RWPE1 (cell line): ENCODE results near the gene PPT1.

ENCODE experiments used
- CTCF ChIA-PET: fragments of 350-600 bp; sonication (Branson Sonifier 250); formaldehyde crosslinking; extraction: SDS; loops from one replicate; lab custom pipeline; 2021; lab: Yijun Ruan, JAX
- POLR2A ChIA-PET: fragments of 400-600 bp; formaldehyde crosslinking; extraction: SDS; loops from one replicate; lab custom pipeline; 2020; ENCODE audit warnings: antibody characterized with exemption; ENCODE audit not compliant: low non-redundant PET; lab: Yijun Ruan, JAX
- DNase-seq: peaks from one replicate; pipeline ENCODE4 v3.0.0; 2012; ENCODE audit warnings: low spot score
- H3K27ac ChIP-seq: fragments of 450-650 bp; 2 replicates; pipeline ENCODE4 v1.5.1; 2017
- TF ChIP-seq, protein P1 (sequence below): fragments of 450-650 bp; conservative IDR thresholded peaks from 2 replicates; pipeline ENCODE4 v1.5.1; 2017; ENCODE audit warnings: low read depth, mild to moderate bottlenecking

The PPT1 gene

DNA sequence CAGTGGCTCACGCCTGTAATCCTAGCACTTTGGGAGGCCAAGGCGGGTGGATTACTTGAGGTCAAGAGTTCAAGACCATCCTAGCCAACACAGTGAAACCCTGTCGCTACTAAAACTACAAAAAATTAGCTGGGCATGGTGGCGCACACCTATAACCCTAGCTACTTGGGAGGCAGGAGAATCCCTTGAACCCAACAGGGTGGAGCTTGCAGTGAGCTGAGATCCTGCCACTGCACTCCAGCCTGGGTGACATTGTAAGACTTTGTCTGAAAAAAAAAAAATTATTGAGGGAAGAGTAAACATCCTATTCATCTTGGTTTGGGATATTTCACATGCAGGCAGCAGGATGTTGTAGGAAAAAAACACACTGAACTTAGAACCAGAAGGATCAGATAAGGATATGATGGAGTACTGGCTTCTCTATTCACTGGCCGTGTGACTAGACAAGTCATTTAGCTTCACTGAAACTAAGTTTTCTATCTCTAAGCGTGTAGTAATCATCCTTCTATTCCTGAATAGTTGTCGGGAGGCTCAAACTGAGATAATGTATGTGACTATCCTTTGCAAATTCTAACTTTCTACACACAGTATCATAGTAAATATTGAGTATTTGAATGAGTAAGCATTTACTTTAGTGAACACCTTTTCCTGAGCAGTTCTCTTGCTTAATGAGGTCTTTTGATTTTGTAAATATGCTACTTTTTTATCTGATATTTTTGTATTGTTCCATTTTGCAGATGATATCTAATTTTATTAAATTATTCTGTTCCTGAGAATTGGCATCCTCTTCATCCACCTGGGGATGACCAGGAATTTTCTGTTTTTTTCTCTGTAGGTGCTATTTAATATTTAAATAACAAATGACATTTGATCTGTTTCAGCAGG is 38.4 kb downstream of the PPT1 start:
- DNase-seq, result no peak
- ChIA-PET POLR2A (no interaction called here), CTCF (no interaction called here)
- TF ChIP-seq, protein P1, sequence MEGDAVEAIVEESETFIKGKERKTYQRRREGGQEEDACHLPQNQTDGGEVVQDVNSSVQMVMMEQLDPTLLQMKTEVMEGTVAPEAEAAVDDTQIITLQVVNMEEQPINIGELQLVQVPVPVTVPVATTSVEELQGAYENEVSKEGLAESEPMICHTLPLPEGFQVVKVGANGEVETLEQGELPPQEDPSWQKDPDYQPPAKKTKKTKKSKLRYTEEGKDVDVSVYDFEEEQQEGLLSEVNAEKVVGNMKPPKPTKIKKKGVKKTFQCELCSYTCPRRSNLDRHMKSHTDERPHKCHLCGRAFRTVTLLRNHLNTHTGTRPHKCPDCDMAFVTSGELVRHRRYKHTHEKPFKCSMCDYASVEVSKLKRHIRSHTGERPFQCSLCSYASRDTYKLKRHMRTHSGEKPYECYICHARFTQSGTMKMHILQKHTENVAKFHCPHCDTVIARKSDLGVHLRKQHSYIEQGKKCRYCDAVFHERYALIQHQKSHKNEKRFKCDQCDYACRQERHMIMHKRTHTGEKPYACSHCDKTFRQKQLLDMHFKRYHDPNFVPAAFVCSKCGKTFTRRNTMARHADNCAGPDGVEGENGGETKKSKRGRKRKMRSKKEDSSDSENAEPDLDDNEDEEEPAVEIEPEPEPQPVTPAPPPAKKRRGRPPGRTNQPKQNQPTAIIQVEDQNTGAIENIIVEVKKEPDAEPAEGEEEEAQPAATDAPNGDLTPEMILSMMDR, result no peak
- peak overlapping the region; percentile 43; the same call in 1 of the 2 replicates for H3K27ac ChIP-seq

DNA sequence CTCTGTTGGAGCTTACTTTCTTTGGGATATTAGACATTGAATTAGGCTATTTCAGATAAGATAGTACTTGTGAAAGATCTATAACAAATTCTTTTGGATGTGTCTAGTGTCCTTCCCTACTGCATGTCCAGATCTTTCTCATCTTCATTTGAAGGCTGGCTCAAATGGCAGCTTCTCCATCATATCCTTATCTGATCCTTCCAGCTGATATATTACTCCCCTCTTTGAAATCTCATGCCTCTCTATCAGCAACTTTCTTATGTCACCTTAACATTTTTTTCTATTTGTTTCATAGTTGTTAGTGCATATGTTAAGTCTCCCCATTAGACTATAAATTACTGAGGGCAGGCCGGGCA is 39.0 kb downstream of the PPT1 start:
- no peak for DNase-seq
- CTCF ChIA-PET, result no interaction called here
- TF ChIP-seq, protein P1, result no peak
- POLR2A ChIA-PET, result no interaction called here
- H3K27ac ChIP-seq, result peak overlapping the region; percentile 43; the same call in 1 of the 2 replicates

DNA sequence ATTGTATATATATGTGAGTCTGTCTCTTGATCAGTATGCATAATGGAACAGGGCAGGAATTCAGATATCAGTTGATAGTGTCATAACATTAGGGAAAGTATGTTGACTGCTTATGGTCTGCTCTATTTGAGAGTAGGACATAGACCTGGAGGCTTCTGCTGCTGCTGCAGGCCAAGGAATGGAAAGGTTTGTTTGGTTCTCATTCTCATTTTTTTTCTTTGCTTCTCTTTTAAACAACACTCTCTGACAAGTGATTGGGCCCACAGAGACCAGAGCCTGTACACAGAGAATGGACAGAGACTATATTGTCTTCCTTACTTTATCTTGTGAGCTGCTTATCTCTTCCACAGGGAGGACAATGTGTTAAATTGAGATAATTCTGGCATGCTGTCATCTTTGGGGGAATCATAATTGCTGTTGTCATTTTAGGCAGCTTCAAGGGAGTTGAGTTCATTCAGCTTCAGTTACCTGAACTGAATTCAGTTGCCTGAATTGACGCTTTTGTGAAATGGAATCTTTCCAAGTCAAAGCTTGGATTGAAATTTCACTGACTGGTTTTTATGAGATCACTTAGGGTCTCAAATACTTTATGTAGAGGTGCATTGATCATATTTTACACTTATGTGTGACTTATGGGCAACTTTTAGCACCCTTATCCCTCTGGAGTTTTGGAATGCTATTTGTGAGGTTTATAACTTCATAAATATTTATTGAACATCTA is 39.6 kb downstream of the PPT1 start:
- TF ChIP-seq, protein P1, result no peak
- no peak overlapping the region for H3K27ac ChIP-seq
- POLR2A ChIA-PET, result no interaction called here
- CTCF ChIA-PET, result no interaction called here
- no peak for DNase-seq

DNA sequence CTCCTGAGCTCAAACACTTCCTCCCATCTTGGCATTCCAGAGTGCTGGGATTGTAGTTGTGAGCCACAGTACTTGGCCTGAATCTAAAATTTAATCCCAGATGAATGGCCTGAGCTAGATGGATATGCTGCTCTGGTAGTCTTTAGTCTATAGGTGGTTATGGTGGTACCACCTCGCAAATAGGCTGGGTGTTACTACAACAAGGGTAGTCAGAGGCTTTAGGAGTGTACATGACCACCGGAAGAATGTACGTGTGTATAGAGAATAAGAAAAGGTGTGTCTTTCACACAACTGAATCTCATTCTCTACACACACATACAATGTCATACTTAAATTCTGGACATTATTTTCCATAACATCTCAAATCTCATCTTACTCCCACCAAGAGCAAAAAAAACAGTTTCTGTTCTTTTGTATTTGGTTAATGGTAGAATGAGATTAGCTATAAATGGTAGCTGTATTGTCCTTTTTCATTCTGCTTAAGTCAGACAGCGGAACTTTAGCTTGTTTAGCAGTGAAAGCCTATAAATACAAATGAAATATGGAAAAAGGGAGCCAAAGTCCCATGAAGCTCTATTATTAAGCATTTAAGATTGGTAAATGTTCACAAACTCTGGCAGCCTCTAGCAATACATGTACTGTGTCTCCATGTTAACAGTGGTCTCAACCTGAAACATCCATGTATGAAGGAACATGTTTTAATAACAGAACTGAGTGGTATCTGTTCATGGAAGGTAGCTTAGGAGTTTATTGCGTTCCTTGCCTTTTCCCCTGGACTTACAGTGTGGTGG is 40.3 kb downstream of the PPT1 start:
- ChIA-PET CTCF (no interaction called here), POLR2A (no interaction called here)
- no peak for DNase-seq
- TF ChIP-seq, protein P1, result no peak
- H3K27ac ChIP-seq, result no peak overlapping the region

DNA sequence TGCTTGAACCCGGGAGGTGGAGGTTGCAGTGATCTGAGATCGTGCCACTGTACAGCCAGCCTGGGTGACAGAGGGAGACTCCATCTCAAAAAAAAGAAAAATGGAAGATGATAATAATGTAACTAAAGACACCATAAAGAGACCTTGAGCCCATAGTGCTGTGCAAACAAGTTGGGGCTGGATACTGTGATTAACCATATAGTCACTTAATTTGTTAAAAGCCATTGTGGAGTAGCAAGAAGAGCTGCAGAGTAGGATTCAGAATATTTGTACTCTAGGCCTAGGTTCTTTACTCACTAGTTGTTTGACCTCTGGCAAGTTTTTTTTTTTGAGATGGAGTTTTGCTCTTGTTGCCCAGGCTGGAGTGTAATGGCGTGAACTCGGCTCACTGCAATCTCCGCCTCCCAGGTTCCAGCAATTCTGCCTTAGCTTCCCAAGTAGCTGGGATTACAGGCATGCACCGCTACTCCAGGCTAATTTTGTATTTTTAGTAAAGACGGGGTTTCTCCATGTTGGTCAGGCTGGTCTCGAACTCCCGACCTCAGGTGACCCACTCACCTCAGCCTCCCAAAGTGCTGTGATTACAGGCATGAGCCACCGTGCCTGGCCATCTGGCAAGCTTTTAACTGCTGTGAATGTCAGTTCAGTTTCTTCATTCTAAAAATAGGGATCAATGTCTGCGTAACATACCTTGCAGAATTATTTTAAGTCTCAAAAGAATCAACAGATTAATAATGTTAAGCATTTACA is 43.7 kb downstream of the PPT1 start:
- TF ChIP-seq, protein P1, result no peak
- peak overlapping the region; percentile 42 for H3K27ac ChIP-seq
- peak; percentile 42 for DNase-seq
- ChIA-PET CTCF (no interaction called here), POLR2A (no interaction called here)

DNA sequence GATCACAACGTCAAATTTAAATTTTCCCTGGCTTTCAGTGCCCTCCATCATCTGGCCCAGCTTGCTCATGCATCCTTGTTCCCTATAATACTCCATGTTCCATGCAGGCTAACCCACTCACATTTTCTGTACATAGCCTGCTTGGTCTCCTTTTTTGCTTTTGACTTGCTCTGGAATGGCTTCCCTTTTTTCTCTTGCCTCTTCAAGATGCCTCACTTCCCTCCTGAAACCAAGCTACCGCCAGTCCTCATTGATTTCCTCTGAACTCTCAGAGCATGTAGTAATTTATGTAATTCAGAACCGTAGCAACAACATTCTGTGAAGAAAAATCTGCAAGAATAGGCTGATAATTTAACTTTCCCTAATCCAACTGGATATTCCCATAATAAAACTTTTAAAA is 46.2 kb downstream of the PPT1 start:
- ChIA-PET CTCF (interaction anchor here (0.6 kb wide), 1 partner anchor 47 kb away, joined by 5 read pairs; no protein-coding TSS in a partner anchor), POLR2A (no interaction called here)
- DNase-seq, result no peak
- TF ChIP-seq, protein P1, result no peak
- H3K27ac ChIP-seq, result no peak overlapping the region
